ENCODE data around the gene GPR137.

The GPR137 gene

DNA sequence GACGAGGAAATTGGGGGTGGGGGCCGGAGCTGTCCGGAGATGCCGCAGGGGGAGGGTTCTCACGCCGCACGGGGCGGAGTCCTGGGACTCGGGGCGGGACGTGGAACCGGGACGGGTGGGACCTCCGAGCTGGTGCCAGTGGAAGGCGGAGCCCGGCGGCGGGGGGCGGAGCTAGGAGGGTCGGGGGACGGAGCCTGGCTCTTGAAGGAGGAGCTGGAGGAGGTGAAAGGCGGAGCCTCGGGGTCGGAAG, 44.5 kb upstream of the GPR137 start:
- no peak for DNase-seq (ENCODE audit: low spot score)

DNA sequence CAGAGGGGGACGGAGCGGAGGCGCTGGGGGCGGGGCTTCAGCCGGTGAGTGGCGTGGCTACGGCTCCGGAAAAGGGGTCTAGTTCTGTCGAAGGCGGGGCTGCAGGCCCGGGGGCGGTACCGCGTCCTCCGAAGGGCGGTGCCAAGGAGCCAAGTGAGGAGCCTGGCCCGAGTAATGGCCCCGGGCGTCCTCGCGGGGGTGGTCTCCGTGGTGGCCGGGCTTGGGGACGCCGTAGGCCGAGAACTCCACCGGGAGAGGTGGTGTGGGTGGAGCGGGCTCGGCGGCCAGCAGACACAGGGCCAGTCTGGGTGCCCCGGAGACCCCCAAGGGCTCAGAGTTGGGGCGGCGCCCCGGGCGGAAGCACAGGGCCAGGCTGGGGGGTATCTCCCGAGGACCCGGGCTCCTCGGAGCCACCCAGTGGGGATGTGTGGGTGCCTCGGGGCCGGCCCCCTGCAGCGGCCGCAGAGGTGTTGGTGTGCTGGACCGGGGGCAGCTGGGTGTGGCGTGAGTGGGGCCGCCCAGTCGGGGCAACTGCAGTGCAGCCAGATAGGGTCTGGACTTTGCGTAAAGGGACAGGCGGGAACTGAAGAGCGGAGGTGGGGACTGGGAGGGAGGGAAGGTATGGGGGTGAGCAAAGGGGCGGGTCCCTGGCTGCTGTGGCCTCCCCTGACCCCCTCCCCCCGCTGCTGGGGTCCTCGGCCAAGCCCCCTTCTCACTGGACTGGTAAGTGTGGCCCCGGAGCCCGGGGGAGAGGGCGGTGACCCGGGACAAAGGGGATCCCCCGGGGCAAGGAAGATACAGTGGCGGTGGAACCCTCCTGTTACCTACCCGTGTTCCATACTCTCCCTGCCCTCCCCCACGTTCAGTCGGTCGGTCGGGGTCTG, 43.9 kb upstream of the GPR137 start:
- TF ChIP-seq, protein P1, sequence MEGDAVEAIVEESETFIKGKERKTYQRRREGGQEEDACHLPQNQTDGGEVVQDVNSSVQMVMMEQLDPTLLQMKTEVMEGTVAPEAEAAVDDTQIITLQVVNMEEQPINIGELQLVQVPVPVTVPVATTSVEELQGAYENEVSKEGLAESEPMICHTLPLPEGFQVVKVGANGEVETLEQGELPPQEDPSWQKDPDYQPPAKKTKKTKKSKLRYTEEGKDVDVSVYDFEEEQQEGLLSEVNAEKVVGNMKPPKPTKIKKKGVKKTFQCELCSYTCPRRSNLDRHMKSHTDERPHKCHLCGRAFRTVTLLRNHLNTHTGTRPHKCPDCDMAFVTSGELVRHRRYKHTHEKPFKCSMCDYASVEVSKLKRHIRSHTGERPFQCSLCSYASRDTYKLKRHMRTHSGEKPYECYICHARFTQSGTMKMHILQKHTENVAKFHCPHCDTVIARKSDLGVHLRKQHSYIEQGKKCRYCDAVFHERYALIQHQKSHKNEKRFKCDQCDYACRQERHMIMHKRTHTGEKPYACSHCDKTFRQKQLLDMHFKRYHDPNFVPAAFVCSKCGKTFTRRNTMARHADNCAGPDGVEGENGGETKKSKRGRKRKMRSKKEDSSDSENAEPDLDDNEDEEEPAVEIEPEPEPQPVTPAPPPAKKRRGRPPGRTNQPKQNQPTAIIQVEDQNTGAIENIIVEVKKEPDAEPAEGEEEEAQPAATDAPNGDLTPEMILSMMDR (IDR thresholded peaks at IDR 0.05; ENCODE audit: borderline replicate concordance, control extremely low read depth, extremely low read depth, insufficient read depth, missing control alignments): no peak
- in situ Hi-C loops (cut with MboI; ENCODE audit: low sequenced_read_pairs, unreplicated experiment): no loop called here
- peak; percentile 97 for DNase-seq (ENCODE audit: low spot score)

More for the DNA sequence above, 44.5 kb upstream of the GPR137 start:
- in situ Hi-C loops (cut with MboI; ENCODE audit: low sequenced_read_pairs, unreplicated experiment): no loop called here
- TF ChIP-seq, protein P1 (IDR thresholded peaks at IDR 0.05; ENCODE audit: borderline replicate concordance, control extremely low read depth, extremely low read depth, insufficient read depth, missing control alignments): no peak

DNA sequence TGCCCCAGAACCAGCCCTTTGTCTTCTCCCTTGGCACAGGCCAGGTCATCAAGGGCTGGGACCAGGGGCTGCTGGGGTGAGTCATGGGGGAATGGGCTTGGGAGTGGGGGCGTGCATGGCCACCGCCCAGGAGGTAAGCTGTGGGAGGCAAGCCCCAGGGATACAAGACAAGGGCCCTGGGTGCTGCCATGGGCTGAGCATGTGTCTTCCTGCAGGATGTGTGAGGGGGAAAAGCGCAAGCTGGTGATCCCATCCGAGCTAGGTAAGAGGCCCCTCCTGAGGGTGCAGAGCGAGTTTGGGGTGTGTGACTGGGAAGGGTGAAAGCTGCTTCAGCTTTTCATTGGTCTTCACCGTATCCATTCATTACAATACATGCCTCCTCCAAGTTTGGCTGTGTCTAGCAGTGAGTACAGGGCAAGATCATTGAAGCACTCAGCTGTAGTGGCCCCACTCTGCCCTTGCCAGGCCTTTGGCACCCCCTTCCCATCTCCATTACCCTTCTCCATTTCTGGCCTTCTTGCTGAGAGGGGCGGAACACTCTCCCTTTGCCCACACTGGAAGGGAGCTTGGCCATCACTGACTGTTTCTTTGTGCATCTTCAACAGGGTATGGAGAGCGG, 42.3 kb upstream of the GPR137 start:
- in situ Hi-C loops (cut with MboI; ENCODE audit: low sequenced_read_pairs, unreplicated experiment): no loop called here
- no peak for DNase-seq (ENCODE audit: low spot score)
- TF ChIP-seq, protein P1 (IDR thresholded peaks at IDR 0.05; ENCODE audit: borderline replicate concordance, control extremely low read depth, extremely low read depth, insufficient read depth, missing control alignments): no peak

DNA sequence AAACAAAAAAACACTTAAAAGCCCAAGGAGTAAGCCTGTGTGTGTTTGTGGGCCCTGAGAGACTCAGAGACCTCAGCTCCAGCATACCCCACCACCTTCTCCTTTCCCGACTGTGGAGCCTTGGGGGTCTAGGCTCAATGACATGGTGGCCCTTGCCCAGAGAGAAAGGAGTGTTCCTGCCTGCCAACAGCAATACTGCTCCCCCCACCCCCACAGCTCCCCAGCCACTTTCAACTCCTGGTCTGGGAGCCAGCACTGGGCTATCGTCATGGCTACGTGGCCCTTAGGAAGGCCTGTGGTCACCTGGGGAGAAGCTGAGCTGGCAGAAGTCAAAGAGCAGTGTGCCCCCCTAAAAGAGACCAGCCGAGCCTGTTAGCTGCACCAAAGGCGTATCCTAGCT, 41.5 kb upstream of the GPR137 start:
- DNase-seq (ENCODE audit: low spot score): no peak
- in situ Hi-C loops (cut with MboI; ENCODE audit: low sequenced_read_pairs, unreplicated experiment): no loop called here
- TF ChIP-seq, protein P1 (IDR thresholded peaks at IDR 0.05; ENCODE audit: borderline replicate concordance, control extremely low read depth, extremely low read depth, insufficient read depth, missing control alignments): no peak

DNA sequence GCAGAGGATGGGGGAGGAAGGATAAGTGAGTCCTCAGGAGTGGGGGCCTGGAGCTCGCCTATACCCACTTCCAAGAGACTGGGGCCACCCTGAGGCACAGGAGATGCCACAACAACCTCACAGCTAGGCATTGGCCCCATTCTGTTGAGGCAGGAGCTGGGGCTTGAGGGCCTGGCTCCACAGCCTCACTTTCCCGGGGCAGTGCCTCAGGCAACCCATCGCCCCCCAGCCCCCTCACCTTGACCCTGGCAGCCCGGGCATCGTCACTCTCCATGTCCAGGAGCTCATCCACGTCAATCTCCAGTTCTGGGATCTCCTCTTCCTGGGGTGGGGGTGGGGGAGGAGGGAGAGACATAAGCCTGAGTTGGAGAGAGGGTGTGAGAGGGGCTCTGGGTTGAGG, 40.7 kb upstream of the GPR137 start:
- TF ChIP-seq, protein P1 (IDR thresholded peaks at IDR 0.05; ENCODE audit: borderline replicate concordance, control extremely low read depth, extremely low read depth, insufficient read depth, missing control alignments): no peak
- DNase-seq (ENCODE audit: low spot score): no peak
- in situ Hi-C loops (cut with MboI; ENCODE audit: low sequenced_read_pairs, unreplicated experiment): no loop called here

DNA sequence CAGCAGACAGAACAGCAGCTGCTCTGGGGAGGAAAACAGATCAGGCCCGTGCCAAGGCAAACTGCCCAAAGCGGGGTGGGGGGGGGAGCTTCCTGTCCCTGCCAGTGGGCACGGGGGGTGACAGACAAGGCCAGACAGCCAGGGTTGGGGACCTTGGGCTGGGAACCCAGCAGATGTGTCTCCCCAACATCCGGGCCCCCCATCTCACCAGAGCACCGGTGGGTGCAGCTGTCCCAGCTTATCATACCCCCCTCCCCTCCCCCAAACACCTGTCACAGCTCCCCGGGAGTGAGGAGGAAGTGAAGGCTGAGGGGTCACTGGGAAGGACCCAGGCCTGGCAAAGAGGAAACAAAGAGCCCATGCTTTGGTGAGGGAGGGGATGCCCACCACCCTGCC, 40.2 kb upstream of the GPR137 start:
- TF ChIP-seq, protein P1 (IDR thresholded peaks at IDR 0.05; ENCODE audit: borderline replicate concordance, control extremely low read depth, extremely low read depth, insufficient read depth, missing control alignments): no peak
- DNase-seq (ENCODE audit: low spot score): no peak
- in situ Hi-C loops (cut with MboI; ENCODE audit: low sequenced_read_pairs, unreplicated experiment): no loop called here
